Fibroblast of the conjunctiva (primary cell): Measurements from ENCODE around the gene BMP6.

ENCODE experiments used
- DNase-seq: peaks from one replicate; pipeline ENCODE4 v3.0.0-alpha.2; 2010; ENCODE audit warnings: low read depth

BMP6 gene

GRCh38 chr6:7906741-7907140 is 180.8 kb downstream of the BMP6 start:
- no peak for DNase-seq

GRCh38 chr6:7907159-7907558 is 181.3 kb downstream of the BMP6 start:
- DNase-seq: no peak

- no peak for DNase-seq
Observed at GRCh38 chr6:7909323-7910276, 183.7 kb downstream of the BMP6 start.

GRCh38 chr6:7910298-7910653 is 184.4 kb downstream of the BMP6 start:
- DNase-seq: no peak

GRCh38 chr6:7910654-7911344 is 184.9 kb downstream of the BMP6 start, which contains the start of gene TXNDC5:
Gene TXNDC5 (minus strand): TSS chr6:7910788. CDS start chr6:7910776, 12 bp downstream.
- peak; percentile 24 for DNase-seq

- DNase-seq: no peak
Observed at GRCh38 chr6:7911345-7911725, 185.4 kb downstream of the BMP6 start.

GRCh38 chr6:7912024-7912423 is 186.1 kb downstream of the BMP6 start:
- no peak for DNase-seq

- no peak for DNase-seq
Observed at GRCh38 chr6:7912736-7913517, 187.0 kb downstream of the BMP6 start.

- DNase-seq: no peak
Observed at GRCh38 chr6:7914311-7914710, 188.4 kb downstream of the BMP6 start.

- DNase-seq: peak; percentile 85
Observed at GRCh38 chr6:7914991-7915789, 189.3 kb downstream of the BMP6 start.

GRCh38 chr6:7916959-7917358 is 191.1 kb downstream of the BMP6 start:
- DNase-seq: no peak

- no peak for DNase-seq
Observed at GRCh38 chr6:7917729-7918128, 191.8 kb downstream of the BMP6 start.

- DNase-seq: no peak
Observed at GRCh38 chr6:7918403-7918802, 192.5 kb downstream of the BMP6 start.

GRCh38 chr6:7919871-7920270 is 194.0 kb downstream of the BMP6 start:
- DNase-seq: no peak

- no peak for DNase-seq
Observed at GRCh38 chr6:7920425-7920824, 194.5 kb downstream of the BMP6 start.

- DNase-seq: no peak
Observed at GRCh38 chr6:7921046-7921445, 195.1 kb downstream of the BMP6 start.

- no peak for DNase-seq
Observed at GRCh38 chr6:7921632-7922092, 195.8 kb downstream of the BMP6 start.

- DNase-seq: no peak
Observed at GRCh38 chr6:7922596-7922995, 196.7 kb downstream of the BMP6 start.

- no peak for DNase-seq
Observed at GRCh38 chr6:7924867-7925266, 199.0 kb downstream of the BMP6 start.
